ENCODE measurements around the gene SLC22A7. TPM values are rescaled to one million over a fixed set of nuclear protein-coding genes. Genes with fewer than 3 reads are reported as not detected.
A peak's percentile ranks its signal among the peaks of the same experiment; 100 is the strongest.

SLC22A7 gene
- total RNA-seq, 6 experiments from 2014 or later, result 145 to 348 (median 185) TPM

DNA sequence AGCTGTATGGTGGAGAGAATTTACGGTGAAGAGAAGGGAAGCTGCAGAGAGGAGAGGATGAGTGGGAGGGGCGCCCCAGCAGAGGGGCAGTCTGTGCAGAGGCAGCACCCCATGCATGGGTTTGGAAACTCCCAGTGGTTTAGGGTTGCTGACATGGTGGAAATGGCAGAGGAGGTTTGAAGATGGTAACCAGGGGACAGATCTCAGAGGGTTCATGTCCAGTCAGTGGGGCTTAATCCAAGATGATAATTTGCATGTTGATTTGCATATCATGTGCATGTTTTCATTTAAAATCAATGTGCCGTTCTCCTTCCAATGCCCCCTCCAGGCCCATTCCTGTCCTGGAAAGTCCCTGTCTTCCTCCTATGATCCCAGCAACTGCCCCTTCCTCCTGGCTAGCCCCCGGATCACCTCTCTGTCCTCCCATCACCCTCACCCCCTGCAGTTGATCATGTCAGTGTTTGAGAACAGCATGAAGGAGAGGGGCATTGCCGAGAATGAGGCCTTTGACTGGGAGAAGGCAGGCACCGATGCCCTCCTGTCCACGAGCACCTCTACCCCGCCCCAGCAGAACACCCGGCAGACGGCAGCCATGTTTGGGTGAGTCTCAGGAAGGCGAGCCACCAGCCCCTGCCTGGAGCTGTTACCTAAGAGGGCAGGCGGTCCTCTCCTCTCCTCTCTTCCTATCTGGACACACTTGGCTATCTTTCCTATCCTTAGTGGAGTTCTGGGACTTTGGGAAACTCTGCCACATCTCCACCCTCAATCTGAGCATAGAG lies 40.5 kb upstream of the SLC22A7 start:
- intact Hi-C loops (cut with DNase I), result no loop called here
- Histone ChIP-seq H3K4me3 (no peak overlapping the region), H3K27me3 (no peaks in the 10 kb centered on the region), H3K4me1 (no peaks in the 10 kb centered on the region), H3K36me3 (no peaks in the 10 kb centered on the region), H3K27ac (no peak overlapping the region), H3K9me3 (no peaks in the 10 kb centered on the region)
- WGBS (ENCODE audit: insufficient coverage, low coverage, low lambda C conversion rate, missing lambda C conversion rate), result 77% methylated on average over 9 of the region's 12 CpGs
- TF ChIP-seq POLR2A (IDR thresholded peaks at IDR 0.05) (no peak), CTCF (IDR thresholded peaks at IDR 0.05) (no peak)
- DNase-seq, result peak in 1 of 3 donors; percentile 14
- no peak for ATAC-seq

DNA sequence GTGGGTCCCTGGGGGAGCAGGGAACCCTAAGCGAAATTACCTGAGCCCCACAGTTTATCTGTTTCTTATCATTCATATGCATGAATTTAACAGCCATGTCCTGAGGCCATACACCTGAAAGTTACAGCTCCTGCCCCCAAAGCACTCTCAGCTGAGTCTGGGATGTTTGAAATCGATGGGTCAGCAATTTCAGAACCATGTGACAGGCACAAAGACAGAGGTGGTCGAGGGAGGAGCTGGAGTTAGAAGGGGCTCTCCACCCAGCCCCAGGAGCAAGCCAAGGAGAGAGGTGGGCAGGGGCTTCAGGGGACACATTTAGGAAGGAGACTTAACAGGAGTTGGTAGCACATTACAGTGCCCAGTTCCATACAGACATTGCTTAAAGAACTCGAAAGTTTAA lies 39.9 kb upstream of the SLC22A7 start:
- Histone ChIP-seq H3K36me3 (no peaks in the 10 kb centered on the region), H3K27me3 (no peaks in the 10 kb centered on the region), H3K27ac (no peak overlapping the region), H3K9me3 (no peaks in the 10 kb centered on the region), H3K4me1 (no peaks in the 10 kb centered on the region), H3K4me3 (no peak overlapping the region)
- WGBS (ENCODE audit: insufficient coverage, low coverage, low lambda C conversion rate, missing lambda C conversion rate), result 44% methylated on average over 3 of the region's 4 CpGs
- TF ChIP-seq POLR2A (IDR thresholded peaks at IDR 0.05), result no peak
- TF ChIP-seq CTCF (IDR thresholded peaks at IDR 0.05), result no peak
- ATAC-seq, result no peak
- peak in 1 of 3 donors; percentile 21 for DNase-seq
- intact Hi-C loops (cut with DNase I), result no loop called here

DNA sequence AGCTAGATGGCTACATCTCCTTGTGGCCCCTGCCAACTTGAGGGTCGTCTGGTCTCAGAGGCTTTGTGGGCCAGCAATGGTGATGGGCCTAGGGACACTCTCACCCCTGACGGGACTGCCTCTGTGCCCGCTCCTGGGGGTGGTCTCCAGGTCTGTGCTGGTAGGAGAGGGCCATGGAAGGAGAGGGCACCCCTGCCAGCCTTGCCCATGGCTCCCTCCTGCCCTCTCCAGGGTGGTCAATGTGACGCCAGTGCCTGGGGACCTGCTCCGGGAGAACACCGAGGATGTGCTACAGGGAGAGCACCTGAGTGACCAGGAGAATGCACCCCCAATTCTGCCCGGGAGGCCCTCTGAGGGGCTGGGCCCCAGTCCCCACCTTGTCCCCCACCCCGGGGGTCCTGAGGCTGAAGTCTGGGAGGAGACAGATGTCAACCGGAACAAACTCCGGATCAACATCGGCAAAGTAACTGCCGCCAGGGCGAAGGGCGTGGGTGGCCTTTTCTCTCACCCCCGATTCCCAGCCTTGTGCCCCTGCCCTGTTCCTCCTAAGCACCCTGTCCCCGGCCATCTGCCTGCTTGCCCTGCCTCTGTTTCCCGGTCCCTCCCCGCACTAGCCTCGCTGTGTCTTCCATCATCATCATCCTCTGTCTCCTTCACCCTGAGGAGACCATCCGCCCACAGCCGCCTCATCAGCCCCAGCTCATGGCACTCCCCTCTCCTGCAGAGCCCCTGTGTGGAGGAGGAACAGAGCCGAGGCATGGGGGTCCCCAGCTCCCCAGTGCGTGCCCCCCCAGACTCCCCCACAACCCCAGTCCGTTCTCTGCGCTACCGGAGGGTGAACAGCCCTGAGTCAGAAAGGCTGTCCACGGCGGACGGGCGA lies 39.0 kb upstream of the SLC22A7 start:
- no peak overlapping the region for H3K4me3 ChIP-seq
- WGBS (ENCODE audit: insufficient coverage, low coverage, low lambda C conversion rate, missing lambda C conversion rate), result 82% methylated on average over 16 of the region's 30 CpGs
- DNase-seq, result peak in 1 of 3 donors; percentile 35
- TF ChIP-seq POLR2A (IDR thresholded peaks at IDR 0.05), result no peak
- TF ChIP-seq CTCF (IDR thresholded peaks at IDR 0.05), result no peak
- no peaks in the 10 kb centered on the region for H3K4me1 ChIP-seq
- no peaks in the 10 kb centered on the region for H3K27me3 ChIP-seq
- intact Hi-C loops (cut with DNase I), result no loop called here
- H3K36me3 ChIP-seq, result no peaks in the 10 kb centered on the region
- H3K27ac ChIP-seq, result no peak overlapping the region
- ATAC-seq, result no peak
- no peaks in the 10 kb centered on the region for H3K9me3 ChIP-seq

DNA sequence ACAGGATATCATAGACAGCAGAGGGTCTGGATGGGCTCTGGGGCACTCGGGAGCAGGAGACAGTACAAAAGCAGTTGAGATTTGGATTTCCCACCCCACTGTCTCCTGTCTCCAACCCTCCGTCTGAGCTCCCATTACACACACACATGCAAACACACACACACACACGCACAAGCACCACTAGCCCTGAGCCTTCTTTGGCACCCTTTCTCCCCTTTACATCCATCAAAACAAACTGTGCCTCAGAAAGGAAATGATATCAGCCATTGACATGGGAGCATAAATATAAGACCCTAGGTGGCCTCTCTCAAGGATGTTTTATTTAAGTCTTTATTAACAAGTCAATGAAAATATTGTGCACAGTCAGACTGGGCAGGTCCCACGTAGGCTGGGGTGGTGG lies 37.3 kb upstream of the SLC22A7 start:
- Histone ChIP-seq H3K27me3 (no peaks in the 10 kb centered on the region), H3K27ac (no peak overlapping the region), H3K4me3 (no peak overlapping the region), H3K36me3 (no peaks in the 10 kb centered on the region), H3K9me3 (no peaks in the 10 kb centered on the region), H3K4me1 (peaks cover 0 to 12% (median 5%) of the 10 kb centered on the region in 4 donors)
- ATAC-seq, result no peak
- no peak for DNase-seq
- intact Hi-C loops (cut with DNase I), result loop anchor here in 1 of 2 donors (10.0 kb wide), 1 partner anchor 94 kb away; no protein-coding TSS in a partner anchor
- no peak for TF ChIP-seq POLR2A (IDR thresholded peaks at IDR 0.05)
- no peak for TF ChIP-seq CTCF (IDR thresholded peaks at IDR 0.05)
- WGBS (ENCODE audit: insufficient coverage, low coverage, low lambda C conversion rate, missing lambda C conversion rate), result 47% methylated on average over 3 of the region's 4 CpGs

Data from right lobe of liver (tissue), 6 donors.